C1 segment of cervical spinal cord (tissue), 14 donors: ENCODE results near the gene CEP85L.

Experiments used
- DNase-seq, 14 donors: peaks; one replicate each; lab custom pipeline; 2025; lab: John Stamatoyannopoulos, UW

The CEP85L gene

DNA sequence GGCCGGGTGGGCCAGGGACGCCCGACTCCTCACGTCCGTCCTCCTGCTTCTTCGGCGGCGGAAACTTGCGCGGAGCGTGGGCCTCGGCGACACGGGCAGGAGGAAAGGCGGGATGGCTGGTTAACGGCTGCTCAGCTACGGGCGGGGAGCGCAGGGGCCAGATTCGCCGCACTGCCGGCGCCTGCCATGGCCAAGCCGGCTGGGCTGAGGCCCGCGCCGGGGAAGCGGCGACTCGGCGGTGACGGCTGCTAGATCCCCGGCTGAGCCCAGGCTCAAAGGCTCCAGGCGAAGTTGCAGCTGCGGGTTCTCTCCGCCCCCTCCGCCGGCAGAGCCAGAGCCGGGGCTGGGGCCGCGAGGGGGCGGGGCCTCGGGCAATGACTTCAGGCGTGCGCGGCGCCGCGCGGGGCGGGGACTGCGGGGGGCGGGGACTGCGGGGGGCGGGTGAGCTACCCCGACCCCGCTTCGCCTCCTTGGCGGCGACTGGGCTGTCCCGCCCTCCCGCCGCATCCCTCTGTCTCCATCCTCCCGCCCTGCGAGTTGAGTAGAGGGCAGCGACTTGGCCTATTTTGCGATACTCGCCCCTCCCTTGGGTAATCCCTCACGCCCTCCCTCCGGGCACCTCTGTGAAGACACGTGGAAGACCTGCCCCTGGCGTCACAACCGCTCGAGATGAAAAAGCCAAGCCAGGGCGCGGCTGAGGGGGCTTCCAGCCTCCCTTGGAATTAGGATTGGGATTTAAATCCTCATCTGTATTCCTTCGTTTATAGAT lies at the start of gene CEP85L:
CEP85L (minus strand) TSS at position 310 of the 769 bp plus-strand sequence. CDS start 322 bp downstream, outside the sequence.
- DNase-seq: peak; percentile 43 to 92 (median 86)

DNA sequence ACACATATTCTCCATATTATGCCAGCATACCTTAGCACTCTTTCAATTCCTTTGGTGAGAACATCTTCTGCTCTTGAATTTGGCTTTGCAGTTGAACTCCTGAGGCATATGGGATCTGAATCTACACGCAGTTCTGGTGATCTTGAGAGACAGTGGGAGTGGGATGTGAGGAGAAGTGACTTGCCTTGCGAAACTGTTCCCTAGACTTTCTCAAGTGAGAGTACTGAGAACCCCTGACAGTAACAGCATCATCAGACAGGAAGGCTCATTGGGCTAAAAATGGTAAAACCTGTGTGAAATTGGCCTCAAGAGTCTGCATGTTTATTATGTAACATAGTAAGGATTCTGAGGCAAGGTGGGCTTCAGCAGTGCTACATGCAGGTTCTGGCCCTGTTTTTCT lies 49.1 kb upstream of the CEP85L start:
- no peak for DNase-seq

DNA sequence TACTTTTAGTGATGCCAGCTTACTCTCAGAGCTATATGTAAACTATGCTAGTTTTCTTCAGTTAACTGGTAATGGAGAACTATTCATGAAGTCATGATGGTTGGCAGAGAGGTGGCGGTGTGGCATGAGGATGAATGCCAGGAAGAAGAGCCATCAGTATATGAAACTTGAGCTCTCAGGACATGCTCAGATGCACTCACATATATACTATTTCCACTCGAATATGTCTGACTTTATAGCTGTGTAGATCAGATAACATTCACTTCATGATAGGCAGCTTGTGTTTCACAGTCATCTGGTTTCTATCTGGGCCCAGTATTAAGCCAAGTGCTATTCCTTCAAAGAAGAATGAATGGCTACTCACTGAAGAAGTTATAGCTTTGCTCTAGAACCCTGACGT lies 46.2 kb upstream of the CEP85L start:
- DNase-seq: no peak

DNA sequence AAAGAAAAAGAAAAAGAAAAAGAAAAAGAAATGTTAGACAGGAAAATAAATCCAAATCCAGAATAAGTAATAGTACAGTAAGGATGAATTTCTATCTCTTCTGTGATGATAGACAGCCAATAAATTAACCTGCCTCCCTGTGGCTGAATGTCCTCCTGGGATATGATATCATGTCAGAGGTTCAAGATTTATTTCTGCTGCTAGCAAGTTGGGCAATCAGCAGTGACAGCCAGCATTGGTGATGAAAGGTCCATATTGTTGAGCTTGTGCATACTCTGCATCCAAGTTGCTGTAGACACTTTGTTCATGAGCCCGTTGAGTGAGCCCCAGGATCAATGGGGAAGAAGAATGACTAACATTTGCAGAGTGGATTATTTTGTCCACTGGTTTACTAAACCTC lies 44.9 kb upstream of the CEP85L start:
- no peak for DNase-seq

DNA sequence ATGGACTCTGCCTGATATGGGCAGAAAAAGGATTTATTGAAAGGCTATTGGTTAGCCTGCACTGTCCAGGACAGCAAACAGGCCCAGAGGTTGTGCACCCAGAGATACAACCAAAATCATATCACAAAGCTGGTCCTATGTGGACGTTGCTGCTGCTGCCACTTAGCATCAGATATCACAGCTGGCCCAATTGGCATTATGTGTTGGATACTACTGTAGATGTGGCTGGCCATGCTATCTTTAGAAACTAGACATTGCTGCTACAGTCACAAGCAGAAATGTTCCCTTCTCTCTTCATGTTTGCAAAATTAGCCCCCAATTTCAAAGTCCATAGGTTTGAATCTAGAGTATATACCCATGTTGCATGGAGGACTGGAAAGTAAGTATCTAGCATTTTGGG lies 42.2 kb upstream of the CEP85L start:
- no peak for DNase-seq

DNA sequence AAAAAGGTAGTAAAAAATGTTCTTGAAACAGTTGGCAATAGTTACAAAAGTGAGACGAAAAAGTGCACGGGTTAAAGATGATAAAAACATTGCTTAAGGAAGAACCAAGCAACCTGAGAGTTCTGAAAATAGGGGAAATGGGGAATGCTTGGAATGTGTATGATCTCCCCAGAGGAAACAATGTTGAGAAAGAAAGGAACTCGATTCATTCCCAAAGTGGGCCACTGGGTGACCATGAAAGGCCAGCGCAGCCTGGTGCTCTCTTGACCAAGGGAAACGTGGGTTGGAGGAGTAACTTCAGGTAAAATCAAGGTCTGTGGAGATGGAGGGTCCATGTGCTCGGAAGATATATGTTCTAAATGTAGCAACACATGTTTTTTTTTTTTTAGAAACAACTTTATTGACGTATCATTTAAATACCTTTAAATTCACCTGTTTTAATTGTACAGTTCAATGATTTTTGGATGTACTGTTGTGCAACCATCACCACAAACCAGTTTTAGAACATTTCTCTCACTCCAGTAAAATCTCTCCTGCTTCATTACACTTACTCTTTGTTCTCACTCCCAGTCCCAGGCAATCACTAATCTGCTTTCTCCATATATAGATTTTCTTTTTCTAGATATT lies 34.5 kb upstream of the CEP85L start:
- no peak for DNase-seq

DNA sequence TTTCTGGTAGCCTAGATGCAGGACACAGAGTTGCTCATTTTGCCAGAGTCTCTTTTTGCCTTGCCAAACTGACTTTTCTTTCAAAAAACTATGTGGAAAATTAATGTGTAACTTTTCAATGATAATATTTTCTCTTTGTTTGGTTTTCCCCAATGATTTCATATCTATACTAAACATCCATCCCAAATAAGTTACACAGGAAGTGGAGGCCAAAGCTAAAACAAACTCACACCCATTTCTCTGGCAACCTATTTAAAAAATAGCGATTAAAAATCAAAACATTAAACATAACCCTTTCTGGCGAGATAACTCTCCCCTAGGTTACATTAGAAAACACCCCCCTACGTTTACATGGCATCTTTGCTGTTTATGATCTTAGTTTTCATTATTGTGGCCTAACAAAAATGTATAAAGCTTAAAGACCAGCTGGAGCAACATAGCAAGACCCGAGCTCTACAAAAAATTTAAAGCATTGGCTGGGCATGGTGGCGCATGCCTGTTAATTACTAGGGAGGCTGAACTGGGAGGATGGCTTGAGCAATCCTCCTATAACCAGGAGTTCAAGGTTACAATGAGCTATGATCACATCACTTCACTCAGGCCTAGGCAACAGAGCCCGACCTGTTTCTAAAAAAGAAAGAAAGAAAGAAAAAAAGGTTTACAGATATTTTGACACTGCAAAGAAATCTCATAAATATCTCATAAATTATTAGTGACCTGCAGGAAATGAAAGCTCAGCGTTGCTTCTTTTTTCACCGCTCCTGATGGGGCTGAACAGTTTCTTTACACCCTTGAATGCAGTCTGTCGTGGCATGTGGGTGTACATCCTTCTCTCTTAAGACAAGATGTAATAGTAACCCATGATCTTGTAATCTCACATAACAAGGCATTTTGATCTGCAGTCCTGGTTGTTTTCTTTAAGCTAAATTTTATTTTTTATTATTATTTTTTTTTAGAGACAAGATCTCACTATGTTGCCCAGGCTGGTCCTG lies 32.8 kb upstream of the CEP85L start:
- DNase-seq: no peak

DNA sequence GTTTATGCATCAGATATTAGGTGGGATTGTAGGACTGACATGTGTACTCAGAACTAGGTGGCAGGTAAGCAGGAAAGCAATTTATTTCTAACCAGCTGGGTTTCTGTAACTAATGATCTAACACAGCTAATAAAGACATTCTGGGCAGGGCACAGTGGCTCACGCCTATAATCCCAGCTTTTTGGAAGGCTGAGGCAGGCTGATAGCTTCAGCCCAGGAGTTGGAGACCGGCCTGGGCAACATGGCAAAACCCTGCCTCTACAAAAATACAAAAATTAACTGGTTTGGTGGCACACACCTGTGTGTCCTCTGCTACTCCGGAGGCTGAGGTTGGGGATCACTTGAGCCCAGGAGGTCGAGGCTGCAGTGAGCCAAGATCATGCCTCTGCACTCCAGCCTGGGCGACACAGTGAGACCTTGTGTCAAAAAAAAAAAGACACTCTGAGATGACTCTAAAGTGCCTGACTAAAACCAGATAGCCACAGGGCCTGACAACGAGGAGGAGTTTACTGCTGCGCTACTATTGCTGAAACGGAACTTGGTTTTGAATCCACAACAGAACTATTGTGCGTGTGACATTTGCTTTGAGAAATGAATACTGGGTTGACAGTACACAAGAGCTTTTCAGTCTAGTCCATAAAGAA lies 29.2 kb upstream of the CEP85L start:
- peak in 5 of 14 donors; percentile 3 to 15 (median 8) for DNase-seq

DNA sequence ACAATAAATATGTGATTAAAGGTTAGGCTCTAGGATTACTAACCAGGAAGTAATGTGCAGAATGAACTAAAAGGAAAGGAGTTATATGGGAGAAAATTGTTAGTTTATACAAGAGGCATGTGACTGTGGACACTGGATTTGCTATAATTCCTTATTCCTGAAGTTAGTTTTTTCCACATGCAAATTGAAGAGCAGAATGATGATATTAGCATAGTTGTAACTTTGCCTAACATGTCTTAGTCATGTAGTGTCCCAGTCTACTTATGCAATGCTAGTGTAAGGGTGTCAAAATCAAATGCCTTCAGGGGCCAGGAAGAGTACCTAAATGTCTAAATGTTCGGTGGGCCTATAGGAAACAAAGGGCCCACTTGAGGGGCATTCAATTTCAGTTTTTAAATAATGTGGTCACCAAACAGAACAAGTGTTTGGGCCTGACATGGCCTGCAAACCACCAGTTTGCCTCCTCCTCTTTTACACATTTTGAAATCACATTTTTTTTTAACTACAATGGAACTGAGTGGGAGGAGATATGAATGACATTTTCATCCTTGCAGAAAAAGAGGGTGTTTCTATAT lies 28.0 kb upstream of the CEP85L start:
- DNase-seq: no peak

DNA sequence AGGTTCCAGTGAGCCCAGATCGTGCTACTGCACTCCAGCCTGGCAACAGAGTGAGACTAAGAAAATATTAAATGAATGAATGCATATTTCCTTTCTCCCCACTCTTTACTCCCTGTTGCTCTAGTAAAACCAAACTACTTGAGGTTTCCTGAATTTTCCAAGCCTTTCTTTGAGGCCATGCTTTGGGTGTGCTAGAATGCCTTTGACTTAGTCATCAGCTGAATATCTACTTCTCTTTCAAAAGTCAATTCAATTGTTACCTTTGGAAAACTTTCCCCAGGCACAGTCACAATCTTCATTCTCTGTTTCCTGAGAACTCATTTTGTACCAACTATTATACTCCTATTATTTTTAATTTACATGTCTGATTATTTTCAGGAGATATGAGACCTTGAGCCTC lies 27.5 kb upstream of the CEP85L start:
- DNase-seq: no peak

DNA sequence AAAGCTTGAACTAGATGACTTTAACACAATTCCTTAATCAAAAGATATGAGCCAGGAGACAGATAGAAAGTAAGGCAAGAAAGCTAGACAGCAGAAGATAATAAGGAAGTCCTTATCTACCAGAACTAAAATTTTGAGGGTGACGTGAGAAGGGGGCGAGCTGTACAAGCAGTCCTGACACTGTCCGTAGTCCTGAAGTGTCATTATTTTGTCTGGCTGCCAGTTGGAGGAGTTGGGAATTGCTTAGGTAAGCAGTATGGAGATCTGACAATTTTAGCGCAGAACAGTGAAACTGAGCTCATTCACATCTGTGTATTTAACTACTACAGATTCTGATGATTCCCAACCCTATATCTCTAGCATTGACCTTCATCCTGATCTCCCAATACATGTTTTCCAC lies 25.8 kb upstream of the CEP85L start:
- no peak for DNase-seq

DNA sequence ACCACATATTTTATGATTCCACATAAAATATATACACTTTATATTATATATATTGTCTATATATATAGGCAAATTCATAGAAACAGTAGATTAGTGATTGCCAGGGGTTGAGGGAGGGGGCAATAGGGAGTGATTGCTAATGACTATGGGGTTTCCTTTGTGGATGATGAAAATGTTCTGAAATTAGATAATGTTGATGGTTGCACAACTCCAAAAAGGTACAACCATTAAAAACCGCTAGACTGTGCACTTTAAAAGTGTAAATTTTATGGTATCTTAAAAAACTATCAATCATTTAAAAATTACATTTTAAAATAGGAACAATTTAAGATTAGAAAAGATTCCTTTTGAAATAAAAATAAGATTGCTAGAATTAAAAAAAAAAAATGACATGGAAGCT lies 23.8 kb upstream of the CEP85L start:
- no peak for DNase-seq

DNA sequence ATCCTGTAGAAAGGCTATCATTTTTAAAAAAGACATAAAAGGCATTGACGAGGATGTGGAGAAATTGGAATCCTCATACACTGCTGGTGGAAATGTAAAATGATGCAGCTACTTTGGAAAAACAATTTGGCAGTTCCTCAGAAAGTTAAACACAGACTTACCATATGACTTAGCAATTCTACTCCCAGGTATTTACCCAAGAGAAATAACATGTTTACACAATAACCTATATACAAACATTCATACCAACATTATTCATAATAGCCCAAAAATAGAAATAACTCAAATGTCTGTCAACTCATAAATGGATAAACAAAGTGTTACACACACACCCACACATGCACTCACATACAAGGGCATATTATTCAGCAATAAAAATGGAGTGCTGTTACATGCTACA lies 23.4 kb upstream of the CEP85L start:
- no peak for DNase-seq

DNA sequence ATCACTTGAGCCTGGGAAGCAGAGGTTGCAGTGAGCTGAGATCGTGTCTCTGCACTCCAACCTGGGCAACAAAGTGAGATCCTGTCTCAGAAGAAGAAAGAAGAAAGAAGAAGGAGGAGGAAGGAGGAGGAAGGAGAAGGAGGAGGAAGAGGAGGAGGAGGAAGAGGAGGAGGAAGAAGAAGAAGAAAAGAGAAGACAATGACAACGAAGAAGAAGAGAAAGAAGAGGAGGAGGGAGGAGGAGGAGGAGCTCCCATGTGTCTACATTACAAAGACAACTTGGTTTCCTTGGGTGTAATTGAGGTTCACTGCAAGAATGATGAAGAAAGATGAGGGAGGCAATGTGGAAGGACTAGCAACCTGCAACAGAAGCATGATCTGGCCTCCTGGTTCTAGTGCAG lies 21.3 kb upstream of the CEP85L start:
- no peak for DNase-seq

DNA sequence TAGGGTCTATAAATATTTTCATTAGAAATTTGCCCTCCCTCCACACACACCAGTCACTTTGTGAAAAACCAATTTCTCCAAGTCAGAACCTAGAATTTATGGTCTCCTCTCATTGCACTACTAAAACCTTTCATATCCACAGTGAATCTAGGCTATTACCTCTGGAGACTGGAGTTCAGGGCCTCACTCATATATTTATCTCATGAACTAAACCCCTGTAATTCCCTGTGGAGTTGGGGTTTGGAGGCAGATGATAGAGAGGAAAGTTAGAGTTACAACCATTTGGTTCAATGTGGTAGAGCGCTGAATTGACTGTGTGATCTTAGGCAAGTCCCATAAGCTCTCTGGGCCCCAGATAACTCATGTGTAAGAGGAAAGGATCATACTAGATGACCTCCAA lies 18.2 kb upstream of the CEP85L start:
- no peak for DNase-seq

DNA sequence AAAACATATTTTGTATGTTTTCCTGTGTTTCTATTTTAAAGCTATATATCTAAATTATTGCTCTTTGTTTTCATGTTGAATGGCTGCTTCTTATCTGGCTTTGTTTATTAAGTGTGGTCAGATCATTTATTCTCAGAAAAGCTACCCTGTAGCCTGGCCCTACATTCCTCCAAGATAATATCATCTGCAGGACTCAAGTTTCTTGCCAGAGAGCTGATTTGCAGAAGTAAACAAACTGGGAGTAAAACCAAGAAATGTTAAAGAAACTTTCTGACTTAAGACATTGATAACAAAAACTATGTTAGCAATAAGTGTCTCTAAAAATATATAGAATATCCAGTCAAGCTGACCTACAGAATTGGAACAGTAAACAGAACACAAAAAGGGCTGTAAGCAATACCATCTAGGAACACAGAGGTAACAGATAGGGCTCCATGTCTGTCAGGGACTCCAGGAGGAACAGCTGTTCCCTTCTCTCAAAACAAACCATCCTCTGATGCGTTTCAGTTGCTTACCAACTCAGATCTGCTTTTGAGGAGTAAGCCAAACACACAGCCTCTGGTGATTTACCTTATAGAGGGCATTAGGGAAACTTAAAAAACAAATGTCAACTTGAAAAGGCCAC lies 17.5 kb upstream of the CEP85L start:
- no peak for DNase-seq

DNA sequence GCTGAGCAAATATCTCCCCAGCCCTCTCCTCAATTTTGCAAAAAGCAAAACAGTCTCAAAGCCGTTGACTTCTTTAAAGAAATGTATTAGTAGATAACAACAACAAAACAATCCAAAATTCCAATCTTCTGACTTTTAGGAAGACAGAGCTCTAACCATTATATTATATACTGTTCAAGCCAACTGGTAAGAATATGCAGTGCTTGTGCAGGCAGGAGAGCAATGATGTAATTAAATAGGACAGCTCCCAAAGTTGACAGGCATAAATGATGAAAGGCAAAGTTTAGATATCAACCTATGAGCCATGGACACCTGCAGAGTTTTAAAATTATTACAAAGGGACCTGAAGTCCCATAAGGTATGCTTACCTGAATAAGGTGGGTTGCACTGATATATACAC lies 16.6 kb upstream of the CEP85L start:
- DNase-seq: no peak

DNA sequence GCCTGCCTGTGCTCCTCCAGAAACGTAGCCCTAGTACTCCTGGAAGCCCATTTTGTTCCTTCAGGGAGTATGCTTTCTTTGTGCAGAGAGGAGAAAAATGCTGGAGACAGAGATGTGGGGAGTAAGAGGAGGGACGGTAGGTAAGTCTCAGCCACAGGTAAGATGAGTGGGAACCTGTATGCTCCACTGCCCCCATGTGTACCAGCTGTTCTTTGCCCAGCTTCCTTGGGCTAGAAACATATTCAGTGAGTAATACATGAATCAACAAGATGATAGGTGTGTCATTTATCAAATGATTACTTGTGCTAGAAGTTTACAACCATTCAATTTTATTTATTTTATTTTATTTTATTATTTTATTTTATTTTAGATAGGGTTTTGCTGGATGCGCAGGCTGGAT lies 13.6 kb upstream of the CEP85L start:
- no peak for DNase-seq

DNA sequence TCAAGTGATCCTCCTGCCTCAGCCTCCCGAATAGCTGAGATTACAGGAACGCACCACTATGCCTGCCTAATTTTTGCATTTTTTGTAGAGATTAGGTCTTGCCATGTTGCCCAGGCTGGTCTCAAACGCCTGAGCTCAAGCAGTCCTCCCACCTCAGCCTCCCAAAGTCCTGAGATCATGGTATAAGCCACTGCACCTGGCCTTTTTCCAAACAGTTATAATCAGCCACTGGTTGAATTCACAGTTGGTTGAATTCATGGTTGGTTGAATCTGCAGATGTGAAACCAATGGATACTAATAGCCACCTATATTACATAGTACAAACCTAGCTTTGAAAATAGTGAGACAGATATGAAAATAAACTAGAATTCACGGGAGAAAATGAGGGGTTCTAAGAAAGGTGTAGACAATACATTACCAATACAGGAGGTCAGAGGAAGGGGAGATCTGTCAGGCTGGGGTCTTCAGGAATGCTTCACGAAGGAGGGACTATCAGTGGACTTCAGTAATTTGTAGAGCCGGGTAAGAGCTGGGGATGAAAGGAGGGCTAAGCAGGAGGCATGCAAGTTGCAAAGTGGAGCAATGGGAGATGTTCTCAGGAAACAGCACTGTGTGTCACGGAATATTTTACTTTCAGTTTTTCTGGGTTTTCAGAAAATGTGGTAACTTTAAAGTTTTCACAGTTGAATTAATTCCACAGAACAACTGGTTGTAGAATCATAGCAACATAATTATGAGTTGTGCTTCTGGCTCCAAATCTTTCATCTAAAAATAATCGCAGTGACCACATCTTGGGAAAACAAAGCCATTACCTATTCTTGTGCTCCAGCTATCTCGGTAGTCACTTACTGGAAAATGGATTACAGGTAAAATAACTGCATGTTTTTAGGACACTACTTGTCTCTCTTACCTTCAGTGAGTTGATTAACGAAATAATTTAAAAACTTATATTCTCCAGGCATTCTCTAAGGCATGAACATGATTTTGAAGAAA lies 12.9 kb upstream of the CEP85L start:
- DNase-seq: no peak

DNA sequence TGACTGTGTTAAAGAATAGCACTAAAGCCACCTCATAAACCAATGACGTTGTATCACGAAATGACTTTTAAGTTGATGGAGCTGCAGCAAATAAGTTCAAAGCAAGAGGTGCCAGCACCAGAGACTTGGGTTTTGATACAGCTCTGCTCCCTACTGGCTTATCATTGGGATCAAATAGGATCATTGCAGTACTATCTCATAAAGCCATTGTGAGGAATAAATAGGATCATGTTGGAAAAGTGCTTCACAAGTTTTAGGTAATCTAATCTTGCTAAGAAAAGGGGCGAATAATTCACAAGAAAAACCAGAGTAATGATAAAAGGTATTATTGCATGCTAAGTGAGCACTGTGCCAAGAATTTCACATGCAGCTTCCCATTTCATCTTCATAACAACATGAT lies 10.4 kb upstream of the CEP85L start:
- DNase-seq: no peak
